Umbilical cord (tissue), 2 donors: ENCODE results near the gene TMEM109. TPM values are rescaled to one million over a fixed set of nuclear protein-coding genes. Genes with fewer than 3 reads are reported as not detected.
A peak's percentile ranks its signal among the peaks of the same experiment; 100 is the strongest.

Experiments used
- DNase-seq: peaks from one replicate; pipeline ENCODE4 v3.0.0-alpha.2; 2015; ENCODE audit warnings: low spot score
- total RNA-seq: library from RNA; depleted of rRNA; stranded (reverse); fragments of >200 nt; gene quantifications from one replicate; pipeline ENCODE4 v1.2.3, GENCODE V29; 2014; ENCODE audit warnings: low replicate concordance; ENCODE audit not compliant: insufficient read depth

TMEM109 gene
- total RNA-seq, 1 donor from 2014 or later = 22.9 TPM

DNA sequence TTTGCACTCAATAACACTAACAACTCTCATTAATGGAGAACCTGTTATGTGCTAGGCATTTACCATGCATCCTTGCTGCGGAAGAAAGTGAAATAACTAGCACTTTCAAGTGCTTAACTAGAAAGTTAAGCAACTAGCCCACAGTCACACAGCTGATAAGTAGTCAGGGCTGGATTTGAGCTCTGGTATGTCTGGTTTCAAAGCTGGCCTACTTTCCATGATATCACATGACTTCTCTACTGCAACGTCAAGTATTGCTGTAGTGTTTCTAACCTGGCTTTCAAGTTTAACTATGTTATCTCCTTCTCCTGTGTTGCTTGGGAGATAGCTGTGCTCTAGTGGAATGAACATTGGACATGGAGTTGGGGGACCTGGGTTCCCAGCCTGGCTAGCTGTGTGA, 25.9 kb downstream of the TMEM109 start:
- DNase-seq = peak; percentile 72

DNA sequence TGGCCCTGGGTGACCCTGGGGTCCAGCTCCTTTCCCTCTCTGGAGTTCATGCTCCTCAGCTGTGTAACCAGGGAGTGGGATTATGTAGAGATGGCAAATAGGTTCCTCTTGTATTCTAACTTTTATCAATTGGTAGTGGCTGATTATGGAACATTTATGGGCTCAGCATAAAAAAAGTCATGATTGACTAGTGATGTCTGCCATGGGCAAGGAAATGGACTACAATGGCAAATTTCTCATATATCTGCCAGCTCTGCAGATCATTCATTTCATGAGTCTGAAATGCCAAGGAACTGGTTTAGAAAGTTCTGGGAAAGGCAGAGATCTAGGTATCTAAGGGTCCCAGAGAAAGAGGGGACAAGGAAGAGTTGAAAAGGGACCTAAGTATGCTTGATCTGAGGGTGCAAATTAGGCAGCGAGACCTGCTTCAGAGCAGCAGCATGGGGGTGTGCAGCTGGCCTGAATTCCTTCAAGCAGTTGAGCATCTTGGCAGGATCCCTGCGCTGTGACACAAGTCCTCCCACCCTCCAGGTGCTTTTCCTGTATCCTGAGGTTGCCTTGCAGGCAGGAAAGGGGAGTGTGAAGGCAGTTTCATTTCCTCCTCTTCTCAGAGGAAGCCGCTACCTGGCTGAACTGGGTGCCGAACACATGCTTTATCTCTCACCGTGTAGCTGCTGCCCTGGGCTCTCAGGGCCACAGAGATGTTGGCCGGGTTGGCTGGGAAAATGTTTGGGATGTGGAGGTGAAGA, 27.6 kb downstream of the TMEM109 start:
- DNase-seq = no peak

DNA sequence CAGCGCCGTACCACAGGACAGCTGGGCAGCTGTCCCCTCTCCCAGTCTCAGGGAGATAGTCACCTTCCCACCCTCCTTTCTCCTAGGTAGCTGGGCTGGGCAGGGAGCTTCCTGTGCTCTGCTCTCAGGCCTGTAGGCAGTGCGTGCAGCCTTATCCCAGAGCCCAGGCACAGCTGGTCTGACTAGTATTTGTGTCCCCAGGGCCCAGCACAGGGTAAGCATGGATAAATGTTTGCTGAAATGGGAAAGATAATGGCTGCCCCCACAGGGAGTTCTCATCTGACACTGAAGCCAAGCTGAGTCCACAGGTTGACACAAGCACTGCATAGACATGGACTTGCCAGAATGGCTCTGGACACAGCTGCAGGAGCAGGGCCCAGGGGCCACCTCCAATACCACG, 28.3 kb downstream of the TMEM109 start:
- DNase-seq = no peak

DNA sequence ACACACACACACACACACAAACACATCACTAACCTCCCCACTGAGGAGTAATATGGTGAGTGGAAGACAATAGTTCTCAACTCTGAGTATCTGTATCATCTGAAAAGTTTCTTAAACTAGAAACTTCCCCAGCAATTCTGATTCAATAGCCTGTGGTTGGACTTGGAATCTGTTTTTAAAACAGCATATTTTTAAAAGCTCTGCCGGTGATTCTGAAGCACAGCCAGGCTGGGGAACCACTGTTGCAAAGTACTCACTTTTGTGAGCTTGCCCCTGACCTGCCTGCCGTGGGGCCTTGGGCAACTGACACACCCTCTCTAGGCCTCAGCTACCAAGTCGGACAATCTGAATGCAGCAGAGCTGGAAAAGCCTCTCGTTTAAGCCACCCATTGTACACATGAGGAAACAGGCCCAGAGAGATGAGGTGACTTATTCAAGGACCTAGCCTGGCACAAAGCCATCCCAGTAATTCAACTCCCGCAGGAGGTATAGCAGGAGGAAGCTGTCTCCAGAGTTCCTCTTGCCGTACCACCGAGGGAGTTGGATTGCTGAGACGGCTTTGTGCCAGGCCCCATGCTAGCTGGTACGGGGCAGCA, 29.1 kb downstream of the TMEM109 start:
- DNase-seq = no peak

DNA sequence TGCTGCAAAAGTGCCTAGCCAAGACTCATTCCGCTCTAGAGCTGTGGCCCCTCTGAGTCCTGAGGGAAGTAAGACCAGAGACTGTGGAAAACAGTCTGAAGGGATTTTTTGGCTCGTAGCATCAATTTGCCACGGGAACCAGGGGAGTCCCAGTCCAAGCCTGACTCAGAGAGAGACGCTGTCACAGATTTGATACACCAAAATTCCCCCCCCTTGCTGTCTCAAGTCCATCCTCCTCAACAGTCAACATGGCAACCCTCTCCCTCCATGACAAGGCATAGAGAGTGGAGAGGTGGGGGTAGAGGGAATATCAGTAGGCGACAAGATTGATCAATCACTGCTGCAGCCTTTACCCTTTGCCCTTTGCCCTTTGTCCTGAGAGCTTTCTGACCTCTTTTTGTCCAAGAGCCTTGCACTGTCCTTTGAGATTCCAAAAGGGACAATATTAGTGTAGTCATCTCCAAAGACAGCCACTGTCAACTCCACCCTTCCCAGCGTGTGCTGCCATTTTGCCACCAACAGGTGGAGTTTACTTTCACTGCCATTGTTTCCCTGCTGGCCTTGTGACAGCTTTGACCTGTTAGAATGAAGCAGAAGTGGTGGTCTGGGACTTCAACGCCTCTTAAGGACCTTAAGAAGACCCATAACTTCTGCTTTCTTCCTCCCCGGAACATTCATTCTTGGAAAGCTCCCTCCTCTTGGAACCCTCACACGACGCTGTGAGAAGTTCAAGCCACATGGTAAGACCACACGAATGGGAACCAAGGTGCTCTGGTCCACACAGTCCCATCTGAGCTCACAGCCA, 30.7 kb downstream of the TMEM109 start:
- DNase-seq = no peak

DNA sequence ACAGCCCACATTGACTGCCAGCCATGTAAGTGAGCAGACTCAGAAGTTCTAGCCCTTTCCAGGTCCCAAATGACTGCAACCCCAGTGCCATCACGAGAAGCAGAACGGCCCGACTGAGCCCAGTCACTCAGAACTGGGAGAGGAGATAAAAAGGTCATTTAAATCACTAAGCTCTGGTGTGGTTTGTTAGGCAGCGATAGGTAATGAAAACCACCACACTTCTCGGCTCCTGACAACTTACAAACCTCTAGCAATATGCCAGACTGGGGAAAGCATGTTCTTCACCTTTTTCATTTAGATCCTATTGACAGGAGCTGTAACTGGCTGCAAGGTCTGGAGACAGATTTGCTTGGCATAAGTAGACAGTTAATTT, 31.3 kb downstream of the TMEM109 start:
- DNase-seq = no peak

DNA sequence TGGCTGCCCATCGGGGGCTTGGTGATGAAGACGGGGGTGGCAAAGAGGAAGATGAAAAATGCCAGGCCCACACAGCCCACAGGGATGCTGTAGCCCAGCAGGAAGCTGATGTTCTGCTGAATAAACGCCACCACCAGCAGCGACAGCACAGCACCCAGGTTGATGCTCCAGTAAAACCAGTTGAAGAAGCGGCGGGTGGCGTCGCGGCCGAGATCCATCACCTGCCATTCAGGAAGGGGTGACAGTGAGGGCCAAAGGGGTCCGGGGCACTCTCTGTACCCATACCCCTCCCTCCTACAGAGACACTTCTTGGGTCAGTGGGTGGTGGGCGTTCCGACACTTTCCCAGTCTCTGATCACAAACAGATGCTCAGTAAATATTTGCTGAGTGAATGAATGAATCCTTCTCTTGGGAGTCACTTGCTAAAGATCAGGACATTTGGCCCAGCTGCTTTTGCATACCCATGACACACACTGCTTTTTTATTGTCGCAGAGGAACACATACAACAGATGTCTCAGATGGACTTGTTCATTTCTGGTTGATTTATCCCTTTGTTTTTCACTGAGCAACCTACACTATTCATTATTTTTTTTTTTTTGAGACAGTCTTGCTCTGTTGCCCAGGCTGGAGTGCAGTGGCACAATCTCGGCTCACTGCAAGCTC, 32.8 kb downstream of the TMEM109 start:
- no peak for DNase-seq

DNA sequence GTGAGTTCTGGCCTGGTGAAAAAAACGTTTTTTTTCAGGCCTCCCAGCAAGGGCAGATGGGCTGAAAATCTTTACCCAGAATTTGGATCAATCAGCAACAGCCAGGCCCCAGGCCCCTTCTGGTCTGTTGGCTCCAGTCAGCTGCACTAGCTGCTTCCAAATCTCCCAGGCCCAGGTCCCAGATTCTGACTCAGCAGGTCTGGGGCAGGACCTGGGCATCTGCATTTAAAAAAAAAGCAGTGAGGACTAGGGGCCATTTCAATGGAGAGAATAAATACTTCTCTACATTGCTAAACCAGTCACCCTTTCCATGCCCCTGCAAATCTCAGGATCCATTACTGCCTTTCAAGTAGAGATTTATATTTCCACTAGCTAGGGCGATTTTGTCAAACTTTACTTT, 33.7 kb downstream of the TMEM109 start:
- DNase-seq = no peak

DNA sequence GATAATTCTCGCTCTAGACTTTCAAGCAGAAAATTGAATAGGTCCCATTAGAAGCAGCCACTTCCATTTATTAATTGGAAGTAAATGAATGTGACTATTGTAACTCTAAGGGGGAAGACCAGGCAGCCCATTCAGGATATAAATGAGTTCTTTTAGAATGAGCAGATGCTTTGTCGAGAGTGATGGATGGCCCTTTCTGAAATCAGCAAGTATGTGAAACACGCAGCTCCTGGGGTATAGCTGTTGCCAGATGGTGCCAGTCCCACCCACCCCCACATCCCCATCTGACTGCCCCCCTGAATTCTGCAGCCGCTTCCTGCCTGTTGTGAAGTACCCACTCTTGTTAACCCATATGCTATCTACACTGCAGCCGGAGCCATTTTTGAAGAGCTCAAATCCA, 34.3 kb downstream of the TMEM109 start:
- no peak for DNase-seq

DNA sequence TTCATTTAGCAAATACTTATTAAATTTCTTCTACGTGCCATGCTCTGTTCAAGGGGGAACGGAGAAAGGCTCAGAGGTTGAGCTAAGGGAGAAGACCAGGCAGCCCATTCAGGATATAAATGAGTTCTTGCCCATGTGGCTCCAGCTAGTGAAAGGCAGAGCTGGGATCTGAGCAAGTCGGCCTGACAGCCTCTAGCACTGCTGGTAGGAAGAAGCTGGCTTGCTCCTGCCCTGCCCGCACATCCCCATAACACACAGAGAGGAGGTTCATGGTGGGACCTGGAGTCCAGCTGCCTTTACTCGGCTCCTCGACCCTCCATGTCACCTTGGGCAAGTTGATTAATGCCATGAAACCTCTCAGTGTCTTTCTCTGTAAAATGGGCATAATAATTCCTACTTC, 36.1 kb downstream of the TMEM109 start:
- no peak for DNase-seq

DNA sequence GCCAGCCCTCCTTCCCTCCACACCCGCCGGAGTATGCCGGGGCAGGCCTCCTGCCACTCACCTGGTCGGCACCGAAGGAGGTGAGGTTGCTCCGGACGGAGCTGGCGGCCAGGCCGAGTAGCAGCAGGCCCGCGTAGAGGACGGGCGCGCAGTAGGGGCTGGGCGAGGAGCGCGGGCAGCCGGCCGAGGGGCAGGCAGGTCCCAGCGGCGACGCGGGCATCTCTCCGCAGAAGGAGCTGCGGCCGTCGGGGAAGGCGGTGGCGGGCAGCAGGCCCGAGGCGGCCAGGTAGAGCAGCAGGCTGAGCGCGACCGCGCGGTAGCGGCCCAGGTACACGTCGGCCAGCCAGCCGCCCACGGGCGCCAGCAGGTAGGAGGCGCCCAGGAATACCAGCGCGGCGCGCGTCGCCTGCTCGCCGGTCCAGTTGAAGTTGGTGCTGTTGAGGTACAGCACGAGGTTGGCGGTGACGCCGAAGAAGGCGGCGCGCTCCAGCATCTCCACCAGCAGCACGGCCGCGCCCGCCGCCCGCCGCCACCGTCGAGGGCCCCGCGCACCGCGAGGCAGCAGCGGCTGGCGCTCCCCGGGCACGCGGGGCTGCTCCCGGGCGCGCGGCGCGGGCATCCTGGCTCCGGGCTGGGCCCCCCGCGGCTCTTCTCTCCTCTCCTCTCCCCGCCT, 37.1 kb downstream of the TMEM109 start:
- DNase-seq = no peak

DNA sequence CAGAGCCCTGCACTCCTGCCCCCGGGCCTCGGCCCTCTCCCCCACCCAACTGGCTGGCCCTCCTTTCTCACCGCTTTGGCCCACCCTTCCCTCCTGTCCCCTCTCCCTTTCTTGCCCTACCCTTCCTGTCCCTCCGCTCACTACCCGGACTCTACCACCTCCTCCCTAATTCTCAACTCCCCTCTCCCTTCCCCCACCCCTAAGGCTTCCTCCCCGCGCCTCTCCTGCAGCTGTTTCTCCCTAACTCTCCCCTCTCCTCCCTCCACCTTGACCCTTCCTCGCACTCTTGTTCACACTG, 37.6 kb downstream of the TMEM109 start:
- DNase-seq = no peak

DNA sequence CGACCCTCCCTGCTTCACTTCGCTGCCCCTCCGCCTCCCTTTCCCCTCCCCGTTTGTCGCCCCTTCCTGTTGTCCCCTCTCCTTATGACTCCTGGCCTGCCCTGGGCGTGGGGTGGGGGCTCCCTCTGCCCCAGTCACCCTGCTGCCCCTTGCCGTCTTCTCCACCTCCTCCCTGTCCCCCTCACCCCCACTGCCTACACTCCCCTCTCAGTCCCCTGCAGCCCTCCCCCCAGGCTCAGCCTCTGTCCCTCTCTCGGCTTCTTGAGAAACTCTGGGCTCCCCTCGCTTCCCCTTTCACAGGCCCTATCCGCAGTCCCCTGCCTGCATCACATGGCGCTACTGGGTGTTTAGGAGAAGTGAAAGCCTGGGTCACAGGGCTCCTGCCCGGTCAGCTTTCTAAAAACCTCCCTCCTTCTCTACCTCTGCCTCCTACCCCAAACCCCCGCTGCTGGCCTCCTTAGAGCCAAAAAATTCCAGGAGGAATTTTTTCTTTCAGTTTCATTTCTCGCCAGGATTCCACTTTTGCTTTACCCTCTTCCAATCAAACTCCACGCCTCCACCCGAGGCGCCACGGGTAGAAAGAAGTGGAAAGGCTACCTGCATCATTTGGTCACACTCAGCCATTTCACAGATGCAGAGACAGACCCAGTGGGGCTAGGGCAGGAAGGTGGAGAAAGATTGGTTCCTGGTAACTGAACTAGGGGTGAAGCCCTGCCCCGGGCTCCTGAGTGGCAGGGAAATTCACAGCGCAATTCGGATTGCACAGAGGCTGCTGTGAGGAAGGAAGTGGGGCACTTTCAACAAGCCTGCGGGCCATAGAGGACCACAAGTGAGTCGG, 38.2 kb downstream of the TMEM109 start, which contains the start of gene SLC15A3:
Gene SLC15A3 (minus strand): TSS at position 273 of the 838 bp plus-strand sequence. CDS start 625 bp downstream, outside the sequence.
- DNase-seq = peak; percentile 68

DNA sequence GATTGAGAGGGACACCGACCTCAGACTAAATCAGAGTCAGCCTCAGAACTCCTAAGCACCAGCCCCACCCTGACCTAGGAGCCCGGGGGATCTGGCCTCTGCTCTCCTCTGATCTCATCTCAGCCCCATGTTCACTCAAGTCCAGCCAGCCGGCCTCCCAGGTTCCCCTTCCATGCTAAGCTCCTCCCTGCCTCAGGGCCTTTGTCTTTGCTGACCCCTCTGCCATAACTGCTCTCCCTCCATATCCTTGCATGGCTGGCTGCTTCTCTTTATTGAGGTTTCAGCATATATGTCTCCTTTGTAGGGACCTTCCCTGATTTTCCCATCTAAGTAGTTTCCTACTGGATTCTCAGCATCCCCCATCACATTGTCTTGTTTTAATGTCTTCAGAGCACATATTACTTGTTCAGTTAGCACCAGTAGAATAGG, 38.8 kb downstream of the TMEM109 start:
- no peak for DNase-seq

DNA sequence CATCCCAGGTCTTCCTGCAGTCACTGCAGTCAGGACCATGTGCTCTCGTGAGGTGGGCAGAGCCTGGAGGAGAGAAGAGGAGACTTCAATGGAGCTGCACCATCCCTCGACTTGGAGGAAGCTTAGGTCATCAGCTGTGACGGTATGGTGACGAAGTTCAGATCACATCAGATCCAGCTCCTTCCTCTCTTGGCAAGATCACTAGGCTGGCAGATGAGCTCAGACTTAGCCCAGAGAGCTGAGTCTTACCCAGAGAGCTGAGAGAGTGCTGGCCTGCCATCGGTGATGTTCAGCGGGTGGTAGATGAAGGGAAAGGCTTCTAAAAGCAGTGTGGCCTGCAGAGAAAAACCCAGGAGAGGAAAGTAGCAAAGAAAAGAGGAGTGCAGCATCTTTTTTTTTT, 39.8 kb downstream of the TMEM109 start:
- no peak for DNase-seq

DNA sequence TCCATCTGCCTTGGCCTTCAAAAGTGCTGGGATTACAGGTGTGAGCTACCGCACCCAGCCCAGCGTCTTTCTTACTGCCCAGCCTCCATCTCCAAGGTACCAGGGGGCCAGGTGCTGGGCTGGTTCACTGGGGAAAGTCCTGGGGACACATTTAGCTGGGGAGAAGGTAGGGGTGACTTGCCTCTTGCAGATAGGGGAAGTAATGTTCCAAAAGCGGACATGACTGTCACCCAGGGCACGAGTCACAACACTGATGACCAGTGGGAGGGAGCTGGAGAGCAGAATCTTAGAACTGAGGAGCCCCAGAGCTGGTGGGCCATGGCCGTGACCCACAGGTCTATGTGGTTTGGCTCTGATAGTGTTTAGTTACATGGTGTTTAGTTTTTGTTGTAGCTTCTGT, 40.5 kb downstream of the TMEM109 start:
- DNase-seq = no peak

DNA sequence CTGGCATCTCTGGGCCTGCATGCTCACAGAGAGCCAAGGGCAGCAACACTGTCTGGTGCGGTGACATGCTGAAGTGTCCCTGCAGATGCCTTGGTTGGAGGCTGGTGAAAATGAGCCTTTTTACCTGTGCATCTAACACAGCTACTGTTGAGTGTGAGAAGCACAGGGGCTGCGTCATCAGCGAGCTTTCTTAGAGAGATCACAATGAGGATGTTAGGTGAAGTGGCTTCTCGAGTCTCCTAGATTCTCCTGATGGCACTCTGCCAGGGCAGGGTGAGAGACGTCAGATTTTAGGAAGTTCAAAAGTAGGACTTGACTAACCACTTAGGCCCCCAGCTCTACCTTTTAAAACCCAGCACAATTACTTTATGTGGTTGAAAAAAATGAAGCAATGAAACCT, 41.6 kb downstream of the TMEM109 start:
- no peak for DNase-seq

DNA sequence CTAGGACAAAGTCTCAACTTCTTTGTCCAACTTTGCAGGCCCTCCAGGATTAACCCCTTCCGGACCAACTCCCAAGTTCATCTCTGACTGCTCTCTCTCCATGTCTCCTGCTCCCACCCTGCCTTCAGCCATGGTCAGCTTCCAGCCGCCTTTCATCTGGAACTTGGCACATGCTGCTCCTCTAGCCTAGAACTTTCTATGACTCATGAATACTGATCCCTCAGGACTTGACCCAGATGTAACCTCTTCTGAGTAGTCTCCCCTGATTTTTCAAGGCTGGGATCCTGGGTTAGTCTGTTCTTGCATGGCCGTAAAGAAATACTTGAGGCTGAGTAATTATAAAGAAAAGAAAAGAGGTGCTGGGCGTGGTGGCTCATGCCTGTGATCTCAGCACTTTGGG, 43.2 kb downstream of the TMEM109 start:
- DNase-seq = no peak

DNA sequence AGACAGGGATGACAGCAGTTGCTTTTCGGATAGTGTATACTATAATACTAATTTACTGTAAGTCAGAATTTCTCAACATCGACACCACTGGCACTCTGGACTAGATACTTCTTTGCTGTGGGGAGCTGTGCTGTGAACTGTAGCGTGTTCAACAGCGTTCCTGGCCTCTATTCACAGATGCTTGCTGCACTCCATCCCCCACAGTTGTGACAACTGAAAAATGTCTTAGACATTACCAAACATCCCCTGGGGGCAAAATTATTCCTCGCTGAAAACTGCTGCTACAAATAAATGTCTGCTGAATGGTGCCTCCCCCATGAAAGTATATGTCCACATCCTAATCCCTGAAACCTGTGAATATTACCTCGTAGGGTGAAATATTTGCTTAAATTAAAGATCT, 45.5 kb downstream of the TMEM109 start:
- DNase-seq = no peak

DNA sequence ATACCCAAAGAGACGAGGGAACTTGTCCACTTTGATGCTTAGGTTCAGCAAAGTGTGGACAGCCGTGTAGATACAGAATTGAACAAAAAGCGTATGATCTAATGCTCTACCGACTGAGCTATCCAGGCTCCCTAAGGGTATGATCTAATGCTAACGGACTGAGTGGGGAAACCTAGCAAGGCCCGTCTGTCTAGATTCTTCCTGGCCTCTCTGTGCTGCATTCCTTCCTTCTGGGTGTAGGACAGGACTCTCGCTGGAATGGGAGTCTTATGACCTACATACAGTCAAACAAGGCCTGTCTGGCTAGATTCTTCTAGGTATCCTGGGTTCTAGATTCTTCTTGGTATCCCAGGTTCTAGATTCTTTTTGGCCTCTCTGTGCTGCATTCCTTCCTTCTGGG, 46.4 kb downstream of the TMEM109 start:
- no peak for DNase-seq

DNA sequence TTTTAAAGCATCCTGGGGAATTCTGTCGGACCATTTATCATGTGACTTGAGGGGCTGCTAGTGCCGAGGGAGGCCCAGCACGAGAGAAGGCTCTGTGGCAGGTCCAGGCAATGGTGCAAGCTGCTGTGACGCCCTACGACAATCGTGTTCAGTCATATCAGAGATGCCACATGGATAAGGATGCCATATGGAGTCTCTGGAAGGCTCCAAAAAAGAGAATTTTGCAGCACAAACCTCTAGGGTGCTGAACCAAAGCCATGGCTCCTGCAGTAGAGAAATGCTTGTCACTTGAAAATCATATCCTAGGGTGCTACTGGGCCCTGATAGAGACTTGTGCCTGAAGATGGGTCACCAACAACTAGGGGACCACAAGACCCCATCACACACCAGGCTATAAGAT, 50.8 kb downstream of the TMEM109 start:
- no peak for DNase-seq
